Measurements from ENCODE around the gene TMEM185B. TPM values are rescaled to one million over a fixed set of nuclear protein-coding genes. Genes with fewer than 3 reads are reported as not detected.
A peak's percentile ranks its signal among the peaks of the same experiment; 100 is the strongest.

Gene TMEM185B
- total RNA-seq, 2 donors from 2014 or later: 24.0 to 36.0 TPM

- no peak overlapping the region for H3K27ac ChIP-seq
- peaks cover 3 to 19% of the 10 kb centered on the region in 2 donors for H3K4me1 ChIP-seq (ENCODE audit: control insufficient read depth in 1 of 2, low read depth in 2 of 2)
- H3K9me3 ChIP-seq: no peaks in the 10 kb centered on the region
- H3K4me3 ChIP-seq: peak overlapping the region; percentile 94
- no peaks in the 10 kb centered on the region for H3K36me3 ChIP-seq
- no peak for ATAC-seq (ENCODE audit: insufficient number of reproducible peaks, low FRiP score, low read depth)
- no peaks in the 10 kb centered on the region for H3K27me3 ChIP-seq (replicated peaks; ENCODE audit: insufficient read depth)
- DNase-seq (ENCODE audit: low spot score): no peak
- TF ChIP-seq, protein P1, sequence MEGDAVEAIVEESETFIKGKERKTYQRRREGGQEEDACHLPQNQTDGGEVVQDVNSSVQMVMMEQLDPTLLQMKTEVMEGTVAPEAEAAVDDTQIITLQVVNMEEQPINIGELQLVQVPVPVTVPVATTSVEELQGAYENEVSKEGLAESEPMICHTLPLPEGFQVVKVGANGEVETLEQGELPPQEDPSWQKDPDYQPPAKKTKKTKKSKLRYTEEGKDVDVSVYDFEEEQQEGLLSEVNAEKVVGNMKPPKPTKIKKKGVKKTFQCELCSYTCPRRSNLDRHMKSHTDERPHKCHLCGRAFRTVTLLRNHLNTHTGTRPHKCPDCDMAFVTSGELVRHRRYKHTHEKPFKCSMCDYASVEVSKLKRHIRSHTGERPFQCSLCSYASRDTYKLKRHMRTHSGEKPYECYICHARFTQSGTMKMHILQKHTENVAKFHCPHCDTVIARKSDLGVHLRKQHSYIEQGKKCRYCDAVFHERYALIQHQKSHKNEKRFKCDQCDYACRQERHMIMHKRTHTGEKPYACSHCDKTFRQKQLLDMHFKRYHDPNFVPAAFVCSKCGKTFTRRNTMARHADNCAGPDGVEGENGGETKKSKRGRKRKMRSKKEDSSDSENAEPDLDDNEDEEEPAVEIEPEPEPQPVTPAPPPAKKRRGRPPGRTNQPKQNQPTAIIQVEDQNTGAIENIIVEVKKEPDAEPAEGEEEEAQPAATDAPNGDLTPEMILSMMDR (IDR thresholded peaks at IDR 0.05): no peak
Measured at GRCh38 chr2:120254178-120254577, 31.0 kb upstream of the TMEM185B start.

DNA sequence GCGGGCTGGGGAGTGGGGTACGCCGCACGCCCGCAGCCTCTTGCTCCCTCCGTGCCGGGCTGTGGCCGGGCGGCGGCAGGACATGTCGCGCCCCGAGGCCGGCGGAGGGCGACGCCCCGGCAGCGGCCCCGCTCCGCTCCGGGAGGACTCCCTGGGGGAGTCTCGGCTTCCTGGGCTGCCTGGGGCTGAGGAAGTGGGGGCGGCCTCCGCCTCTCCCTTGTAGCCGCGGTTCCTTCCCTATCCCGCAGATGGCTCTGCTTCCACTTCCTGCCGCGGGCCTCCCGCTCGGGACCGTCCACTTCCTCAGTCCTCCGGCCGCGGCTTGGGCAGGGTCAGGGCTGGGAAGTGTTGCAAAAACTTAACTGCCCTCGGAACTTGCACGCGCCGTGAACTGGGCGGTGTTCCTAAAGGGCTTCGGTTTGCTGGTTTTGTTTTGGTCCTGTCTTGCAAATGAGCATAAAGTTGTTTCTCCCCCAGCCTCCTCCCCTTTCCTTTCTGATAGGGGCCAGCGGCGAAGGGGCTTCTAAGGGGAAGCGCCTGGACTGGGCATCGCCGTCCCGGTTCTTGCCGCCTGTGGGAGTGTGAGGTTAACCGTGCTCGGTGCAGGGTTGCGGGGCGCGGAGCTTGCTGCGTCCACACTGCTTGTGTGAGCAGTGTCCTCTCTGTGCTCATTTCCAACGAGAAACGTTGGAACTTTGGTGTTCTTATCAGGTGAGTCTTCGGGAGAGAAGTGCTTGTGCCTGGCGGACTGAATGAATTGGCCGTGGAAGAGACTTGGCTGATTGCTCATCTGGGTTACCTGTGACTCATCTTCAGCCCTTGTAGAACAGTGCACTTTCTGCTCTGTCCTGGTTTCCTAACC lies 30.1 kb upstream of the TMEM185B start:
- H3K27me3 ChIP-seq (replicated peaks; ENCODE audit: insufficient read depth): no peaks in the 10 kb centered on the region
- H3K27ac ChIP-seq: peak overlapping the region; percentile 72 to 81
- peaks cover 3 to 19% of the 10 kb centered on the region in 2 donors for H3K4me1 ChIP-seq (ENCODE audit: control insufficient read depth in 1 of 2, low read depth in 2 of 2)
- peak overlapping the region; percentile 94 for H3K4me3 ChIP-seq
- H3K36me3 ChIP-seq: no peaks in the 10 kb centered on the region
- TF ChIP-seq, protein P1 (IDR thresholded peaks at IDR 0.05): peak; percentile 42
- ATAC-seq (ENCODE audit: insufficient number of reproducible peaks, low FRiP score, low read depth) (peak; percentile 47), DNase-seq (ENCODE audit: low spot score) (peak; percentile 25)
- no peaks in the 10 kb centered on the region for H3K9me3 ChIP-seq

DNA sequence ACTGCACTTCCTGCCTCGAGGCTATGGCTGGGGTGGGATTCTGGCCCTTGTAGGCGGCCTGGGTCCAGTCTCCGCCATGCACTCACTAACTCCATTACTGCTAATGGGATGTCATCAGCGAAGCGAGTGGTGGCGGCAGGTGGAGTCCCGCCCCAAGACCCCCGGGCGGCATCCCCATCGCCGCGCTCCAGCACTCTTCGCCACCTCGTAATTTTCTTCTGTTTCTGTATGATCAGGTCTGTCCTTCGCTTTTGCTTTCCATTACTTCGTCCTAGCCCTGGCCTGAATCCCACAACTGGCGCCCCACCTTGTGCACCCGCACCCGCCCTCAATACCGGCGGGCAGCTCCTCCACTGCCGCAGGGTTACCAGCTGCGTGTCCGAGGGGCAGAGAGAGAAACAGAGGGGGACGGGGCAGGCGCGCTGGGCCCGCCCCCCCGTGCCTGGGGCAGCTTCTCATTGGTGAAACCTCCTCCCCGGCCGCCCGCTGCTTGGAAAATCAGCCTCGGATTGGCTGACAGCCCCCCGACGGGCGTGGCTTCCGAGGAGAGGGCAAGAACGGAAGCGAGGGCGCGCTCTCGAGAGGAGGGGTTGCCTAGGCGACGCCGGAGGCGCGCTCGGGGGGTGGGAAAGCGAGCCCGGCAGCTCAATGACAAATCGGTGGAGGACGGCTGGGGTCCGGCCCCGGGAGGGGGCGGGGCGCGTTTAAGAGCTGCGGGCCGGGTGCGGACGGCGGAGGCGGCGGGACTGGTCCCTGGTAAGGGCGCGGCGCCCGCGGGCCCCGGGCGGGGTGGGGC lies 29.2 kb upstream of the TMEM185B start, which contains the start of gene RALB:
Gene RALB (plus strand): TSS at position 628 of the 796 bp plus-strand sequence. CDS start 25,813 bp downstream, outside the sequence.
- H3K4me3 ChIP-seq: peak within 1 kb of the TSS; percentile 94
- H3K4me1 ChIP-seq (ENCODE audit: control insufficient read depth in 1 of 2, low read depth in 2 of 2): peaks cover 3 to 19% of the 10 kb centered on the region in 2 donors
- H3K27me3 ChIP-seq (replicated peaks; ENCODE audit: insufficient read depth): no peaks in the 10 kb centered on the region
- H3K36me3 ChIP-seq: no peaks in the 10 kb centered on the region
- peak within 1 kb of the TSS; percentile 72 to 81 for H3K27ac ChIP-seq
- no peaks in the 10 kb centered on the region for H3K9me3 ChIP-seq
- DNase-seq (ENCODE audit: low spot score) (peak; percentile 99), ATAC-seq (ENCODE audit: insufficient number of reproducible peaks, low FRiP score, low read depth) (peak; percentile 96)
- TF ChIP-seq, protein P1 (IDR thresholded peaks at IDR 0.05): no peak

DNA sequence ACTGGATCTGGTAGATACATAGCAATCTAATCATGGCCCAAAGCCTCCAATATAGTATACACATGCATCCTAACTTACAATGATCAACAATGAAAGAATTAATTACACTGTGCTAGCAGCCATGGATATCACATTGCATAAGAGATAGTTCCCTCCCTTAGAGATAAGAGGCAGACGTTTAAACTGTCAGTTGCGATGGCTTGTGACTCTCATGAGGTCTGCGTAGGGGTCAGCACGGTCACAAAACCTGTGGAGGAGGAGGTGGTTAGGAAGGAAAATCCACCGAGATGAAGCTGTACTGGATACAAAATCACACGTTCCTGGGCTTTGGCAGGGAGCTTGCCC lies 28.7 kb upstream of the TMEM185B start:
- ATAC-seq (ENCODE audit: insufficient number of reproducible peaks, low FRiP score, low read depth) (no peak), DNase-seq (ENCODE audit: low spot score) (no peak)
- TF ChIP-seq, protein P1 (IDR thresholded peaks at IDR 0.05): no peak
- Histone ChIP-seq H3K27me3 (replicated peaks; ENCODE audit: insufficient read depth) (no peaks in the 10 kb centered on the region), H3K4me3 (peak overlapping the region; percentile 94), H3K4me1 (ENCODE audit: control insufficient read depth in 1 of 2, low read depth in 2 of 2) (peaks cover 3 to 19% of the 10 kb centered on the region in 2 donors), H3K9me3 (no peaks in the 10 kb centered on the region), H3K27ac (no peak overlapping the region), H3K36me3 (no peaks in the 10 kb centered on the region)

DNA sequence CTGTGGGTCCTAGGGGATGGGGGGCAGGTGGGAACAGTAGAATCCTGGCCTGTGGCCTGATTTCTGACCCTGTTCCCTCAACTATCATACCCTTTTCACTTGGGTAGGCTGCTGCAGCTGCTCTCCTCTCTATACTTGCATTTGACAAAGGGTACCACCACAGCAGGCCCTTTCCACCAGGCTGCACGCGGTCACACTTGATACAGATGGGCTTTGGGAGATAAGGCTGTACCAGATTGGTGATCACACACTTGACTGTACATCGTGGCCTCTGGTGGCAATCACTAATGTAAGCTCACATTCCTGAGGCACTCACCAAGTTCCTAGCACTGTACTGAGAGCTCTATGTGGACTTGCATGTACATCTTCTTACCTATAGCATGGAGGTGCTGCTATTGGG lies 27.9 kb upstream of the TMEM185B start:
- H3K4me3 ChIP-seq: no peak overlapping the region
- DNase-seq (ENCODE audit: low spot score): no peak
- H3K36me3 ChIP-seq: no peaks in the 10 kb centered on the region
- TF ChIP-seq, protein P1 (IDR thresholded peaks at IDR 0.05): no peak
- H3K27me3 ChIP-seq (replicated peaks; ENCODE audit: insufficient read depth): no peaks in the 10 kb centered on the region
- ATAC-seq (ENCODE audit: insufficient number of reproducible peaks, low FRiP score, low read depth): no peak
- peaks cover 3 to 19% of the 10 kb centered on the region in 2 donors for H3K4me1 ChIP-seq (ENCODE audit: control insufficient read depth in 1 of 2, low read depth in 2 of 2)
- H3K27ac ChIP-seq: no peak overlapping the region
- no peaks in the 10 kb centered on the region for H3K9me3 ChIP-seq
